Panc1 (cell line): ENCODE data around the gene CTNNA1. TPM values are rescaled to one million over a fixed set of nuclear protein-coding genes. Genes with fewer than 3 reads are reported as not detected.

Experiments used
- ATAC-seq: fragments of 200-7000 bp; cut with Tn5 transposase; 2 replicates; pipeline ENCODE4 v1.9.1; 2020; ENCODE audit warnings: mild to moderate bottlenecking, moderate library complexity
- BruUV-seq: library from RNA; stranded (reverse); fragments of 400-500 nt; replicated peaks from 2 replicates; lab custom pipeline; 2021; lab: Mats Ljungman, UMichigan
- CTCF ChIA-PET: fragments of 300-600 bp; sonication (Branson Sonifier 250); formaldehyde crosslinking; loops from one replicate; lab custom pipeline; 2022; ENCODE audit warnings: antibody characterized with exemption; lab: Charles Lee
- POLR2A ChIA-PET: fragments of 300-600 bp; sonication (Branson Sonifier 250); formaldehyde crosslinking; loops from one replicate; lab custom pipeline; 2022; ENCODE audit warnings: antibody characterized with exemption; lab: Charles Lee
- DNase-seq: peaks from one replicate; pipeline ENCODE4 v3.0.0-alpha.2; 2010; ENCODE audit warnings: low read depth, low spot score
- H3K27ac ChIP-seq: 2 replicates; pipeline ENCODE4 v1.5.1; 2011; ENCODE audit warnings: mild to moderate bottlenecking, low read length, inconsistent platforms
- H3K27me3 ChIP-seq: fragments of 200-500 bp; sonication (Bioruptor generic); 2 replicates; pipeline ENCODE4 v1.6.0; 2014; ENCODE audit warnings: low read length, inconsistent platforms; ENCODE audit not compliant: control insufficient read depth, insufficient read depth
- H3K36me3 ChIP-seq: fragments of 200-500 bp; sonication (Bioruptor generic); 2 replicates; pipeline ENCODE4 v1.5.1; 2014; ENCODE audit warnings: inconsistent platforms, mild to moderate bottlenecking, low read length, moderate library complexity; ENCODE audit not compliant: control insufficient read depth, insufficient read depth
- H3K4me1 ChIP-seq: 2 replicates; pipeline ENCODE4 v1.5.1; 2011; ENCODE audit warnings: inconsistent platforms, mild to moderate bottlenecking, low read length, moderate library complexity; ENCODE audit not compliant: control insufficient read depth, insufficient read depth
- H3K4me3 ChIP-seq, 2 experiments: 2 replicates each; pipeline ENCODE4 v1.5.1; 2011 to 2012; ENCODE audit warnings: low read depth in 2 of 2, low read length in 2 of 2, mild to moderate bottlenecking in 2 of 2, inconsistent platforms in 1 of 2, moderate library complexity in 1 of 2
- H3K9me3 ChIP-seq: fragments of 200-500 bp; sonication (Bioruptor generic); 2 replicates; pipeline ENCODE4 v1.5.1; 2014; ENCODE audit warnings: low read depth, mild to moderate bottlenecking, inconsistent platforms, low read length, moderate library complexity; ENCODE audit not compliant: control insufficient read depth, insufficient read depth
- CTCF ChIP-seq: fragments of 450-650 bp; IDR thresholded peaks from 2 replicates; pipeline ENCODE4 v1.5.1; 2017; ENCODE audit warnings: mild to moderate bottlenecking
- POLR2AphosphoS5 ChIP-seq: IDR thresholded peaks from 2 replicates; pipeline ENCODE4 v1.6.1; 2012; ENCODE audit warnings: mild to moderate bottlenecking, low read depth, low read length, moderate library complexity
- REST ChIP-seq, 2 experiments: IDR thresholded peaks; 2 replicates each; pipeline ENCODE4 v1.6.1; 2011 to 2012; ENCODE audit warnings: low read depth in 2 of 2, control low read depth in 1 of 2, low read length in 1 of 2, mild to moderate bottlenecking in 1 of 2, moderate library complexity in 1 of 2; ENCODE audit not compliant: insufficient read depth in 1 of 2
- SIN3A ChIP-seq: IDR thresholded peaks from 2 replicates; pipeline ENCODE4 v1.6.1; 2012; ENCODE audit warnings: low read depth, mild to moderate bottlenecking, low read length, moderate library complexity, borderline replicate concordance; ENCODE audit not compliant: insufficient read depth
- TCF7L2 ChIP-seq: IDR thresholded peaks from 2 replicates; pipeline ENCODE4 v1.6.1; 2011; ENCODE audit warnings: mild to moderate bottlenecking, low read depth, low read length, inconsistent platforms
- in situ Hi-C: cut with HindIII; loops from 2 replicates; pipeline ENCODE4 v1.10.0; 2016; ENCODE audit warnings: low sequenced_read_pairs, low pct_unique_long_range_greater_than_20kb
- intact Hi-C: fragments of 100-400 bp; cut with micrococcal nuclease; formaldehyde crosslinking; loops from one replicate; pipeline ENCODE4 v1.10.0; 2022; ENCODE audit not compliant: unreplicated experiment
- total RNA-seq: library from RNA; stranded (reverse); gene quantifications from one replicate; pipeline ENCODE4 v1.2.1, GENCODE V29; 2021; ENCODE audit not compliant: unreplicated experiment

Gene CTNNA1
- total RNA-seq, 1 experiment from 2014 or later = 298 TPM

- TF ChIP-seq POLR2AphosphoS5 (no peak), REST (IDR thresholded peaks at IDR 0.05; ENCODE audit: insufficient read depth in 1 of 2, low read depth in 2 of 2, low read length in 1 of 2) (no peak), CTCF (no peak), SIN3A (no peak), TCF7L2 (no peak)
- H3K4me3 ChIP-seq = no peak overlapping the region
- no peaks in the 10 kb centered on the region for H3K27me3 ChIP-seq
- no peaks in the 10 kb centered on the region for H3K4me1 ChIP-seq
- H3K27ac ChIP-seq = no peak overlapping the region
- in situ Hi-C loops (no loop called here), intact Hi-C loops (no loop called here)
- H3K36me3 ChIP-seq = no peaks in the 10 kb centered on the region
- H3K9me3 ChIP-seq = no peaks in the 10 kb centered on the region
- CTCF ChIA-PET = no interaction called here
- DNase-seq (no peak), ATAC-seq (no peak)
- BruUV-seq = no TSS peak
- POLR2A ChIA-PET = no interaction called here
These were observed 20.3 kb upstream of the CTNNA1 start for GRCh38 chr5:138732933-138733332.

GRCh38 chr5:138733509-138733908 lies 19.7 kb upstream of the CTNNA1 start:
- no peak overlapping the region for H3K4me3 ChIP-seq
- in situ Hi-C loops = no loop called here
- H3K36me3 ChIP-seq = no peaks in the 10 kb centered on the region
- no TSS peak for BruUV-seq
- H3K27me3 ChIP-seq = no peaks in the 10 kb centered on the region
- ATAC-seq = no peak
- H3K4me1 ChIP-seq = no peaks in the 10 kb centered on the region
- ChIA-PET CTCF (no interaction called here), POLR2A (no interaction called here)
- TF ChIP-seq SIN3A (no peak), CTCF (no peak), REST (IDR thresholded peaks at IDR 0.05; ENCODE audit: insufficient read depth in 1 of 2, low read depth in 2 of 2, low read length in 1 of 2) (no peak), POLR2AphosphoS5 (no peak), TCF7L2 (no peak)
- DNase-seq = no peak
- intact Hi-C loops = no loop called here
- no peak overlapping the region for H3K27ac ChIP-seq
- H3K9me3 ChIP-seq = no peaks in the 10 kb centered on the region
